Measurements from ENCODE around the gene RNU6-7. TPM values are rescaled to one million over a fixed set of nuclear protein-coding genes. Genes with fewer than 3 reads are reported as not detected.

Gene RNU6-7
- total RNA-seq, 3 donors from 2014 or later (not counting 1 experiment from before 2014, with no cell fraction given), result not detected

DNA sequence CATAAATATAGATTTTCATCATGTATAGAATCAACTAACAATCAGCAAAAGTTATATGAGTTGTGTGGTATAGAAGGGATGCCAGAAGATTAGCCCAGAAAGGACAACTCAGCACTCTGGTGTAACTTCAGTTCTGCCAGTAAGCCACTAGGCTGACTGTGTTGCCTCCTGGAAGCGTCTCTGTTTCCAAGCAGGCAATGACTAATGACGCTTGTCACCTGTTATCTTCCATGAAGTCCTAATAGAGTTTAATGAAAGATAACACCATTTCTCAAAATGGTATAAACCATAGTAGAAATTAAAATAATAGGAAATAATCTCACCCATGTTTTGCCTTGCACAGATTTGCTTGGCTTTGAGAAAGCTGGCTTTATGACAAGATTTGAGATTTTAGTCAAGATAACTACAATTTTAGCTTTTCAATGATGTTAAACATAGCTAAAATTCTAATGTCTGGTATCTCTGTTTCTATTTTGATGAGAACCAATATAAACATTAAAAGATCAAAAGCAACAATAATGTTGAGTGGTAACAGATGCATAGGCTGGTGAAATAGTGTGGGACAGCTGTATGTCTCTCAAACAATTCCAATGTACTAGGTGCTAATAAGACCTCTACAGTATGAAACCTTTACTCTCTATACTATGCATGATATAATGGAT, 9.0 kb upstream of the RNU6-7 start:
- WGBS (ENCODE audit: insufficient coverage), result 88% methylated on average over 1 of the region's 2 CpGs
- Histone ChIP-seq H3K27ac (ENCODE audit: low read length) (no peak overlapping the region), H3K36me3 (ENCODE audit: control insufficient read depth, insufficient read depth, low read length) (no peaks in the 10 kb centered on the region), H3K4me3 (ENCODE audit: low read length) (no peak overlapping the region), H3K4me1 (ENCODE audit: control insufficient read depth, insufficient read depth, low read length) (no peaks in the 10 kb centered on the region), H3K27me3 (ENCODE audit: control insufficient read depth, insufficient read depth, low read length) (peaks cover 2% of the 10 kb centered on the region), H3K9me3 (ENCODE audit: control insufficient read depth, insufficient read depth, low read length) (no peaks in the 10 kb centered on the region)
- H3K27me3 Mint-ChIP-seq (ENCODE audit: low read depth in 2 of 2), result peaks cover 13 to 18% of the 10 kb centered on the region in 2 donors
- H3K4me3 Mint-ChIP-seq, result no peak overlapping the region
- intact Hi-C loops (cut with micrococcal nuclease), result no loop called here
- TF ChIP-seq, protein P1, sequence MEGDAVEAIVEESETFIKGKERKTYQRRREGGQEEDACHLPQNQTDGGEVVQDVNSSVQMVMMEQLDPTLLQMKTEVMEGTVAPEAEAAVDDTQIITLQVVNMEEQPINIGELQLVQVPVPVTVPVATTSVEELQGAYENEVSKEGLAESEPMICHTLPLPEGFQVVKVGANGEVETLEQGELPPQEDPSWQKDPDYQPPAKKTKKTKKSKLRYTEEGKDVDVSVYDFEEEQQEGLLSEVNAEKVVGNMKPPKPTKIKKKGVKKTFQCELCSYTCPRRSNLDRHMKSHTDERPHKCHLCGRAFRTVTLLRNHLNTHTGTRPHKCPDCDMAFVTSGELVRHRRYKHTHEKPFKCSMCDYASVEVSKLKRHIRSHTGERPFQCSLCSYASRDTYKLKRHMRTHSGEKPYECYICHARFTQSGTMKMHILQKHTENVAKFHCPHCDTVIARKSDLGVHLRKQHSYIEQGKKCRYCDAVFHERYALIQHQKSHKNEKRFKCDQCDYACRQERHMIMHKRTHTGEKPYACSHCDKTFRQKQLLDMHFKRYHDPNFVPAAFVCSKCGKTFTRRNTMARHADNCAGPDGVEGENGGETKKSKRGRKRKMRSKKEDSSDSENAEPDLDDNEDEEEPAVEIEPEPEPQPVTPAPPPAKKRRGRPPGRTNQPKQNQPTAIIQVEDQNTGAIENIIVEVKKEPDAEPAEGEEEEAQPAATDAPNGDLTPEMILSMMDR (IDR thresholded peaks at IDR 0.05), result no peak
- no peaks in the 10 kb centered on the region for H3K36me3 Mint-ChIP-seq
- no peaks in the 10 kb centered on the region for H3K4me1 Mint-ChIP-seq
- ATAC-seq (no peak), DNase-seq (no peak)
- H3K9me3 Mint-ChIP-seq, result no peaks in the 10 kb centered on the region
- H3K27ac Mint-ChIP-seq, result no peak overlapping the region

DNA sequence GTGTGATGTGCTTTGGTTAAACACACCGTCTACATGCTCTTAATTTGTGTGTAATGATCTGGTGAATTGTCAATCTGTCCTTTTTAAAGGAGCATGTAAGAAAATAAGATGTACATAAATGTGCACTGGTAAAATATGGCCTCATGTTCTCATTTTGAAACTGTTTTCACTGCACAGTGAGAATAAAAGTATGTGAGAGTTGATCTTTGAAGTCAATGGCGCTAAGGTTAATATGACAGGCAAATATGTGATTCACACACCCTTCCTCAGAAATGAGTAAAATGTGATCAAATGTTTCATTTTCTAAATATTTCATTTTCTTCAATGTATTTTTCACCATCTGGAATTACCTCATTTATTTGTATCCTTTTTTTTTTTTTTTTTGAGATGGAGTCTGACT, 8.3 kb upstream of the RNU6-7 start:
- no peak for ATAC-seq
- WGBS (ENCODE audit: insufficient coverage), result 95% methylated on average over 1 of the region's 2 CpGs

DNA sequence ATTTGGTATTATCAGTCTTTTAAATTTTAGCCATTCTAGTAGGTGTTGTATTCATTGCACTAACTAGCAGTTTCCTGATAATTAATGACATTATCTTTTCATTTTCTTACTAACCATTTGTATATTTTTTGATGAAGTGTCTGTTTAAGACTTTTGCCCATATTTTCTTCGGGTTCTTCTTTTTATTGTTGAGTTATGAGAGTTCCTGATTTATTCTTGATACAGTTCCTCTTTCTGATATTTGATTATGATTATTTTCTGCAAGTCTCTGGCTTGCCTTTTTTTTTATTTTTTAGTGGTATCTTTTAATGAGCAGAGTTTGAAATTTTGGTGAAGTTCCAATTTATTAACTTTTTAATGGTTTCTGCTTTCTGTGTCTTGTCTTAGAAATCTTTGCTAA, 6.2 kb upstream of the RNU6-7 start:
- no peaks in the 10 kb centered on the region for H3K4me1 ChIP-seq (ENCODE audit: control insufficient read depth, insufficient read depth, low read length)
- peaks cover 16 to 18% of the 10 kb centered on the region in 2 donors for H3K27me3 Mint-ChIP-seq (ENCODE audit: low read depth in 2 of 2)
- H3K27me3 ChIP-seq (ENCODE audit: control insufficient read depth, insufficient read depth, low read length), result peaks cover 2% of the 10 kb centered on the region

More for the DNA sequence above, 8.3 kb upstream of the RNU6-7 start:
- Histone ChIP-seq H3K27me3 (ENCODE audit: control insufficient read depth, insufficient read depth, low read length) (peaks cover 2% of the 10 kb centered on the region), H3K4me3 (ENCODE audit: low read length) (no peak overlapping the region), H3K36me3 (ENCODE audit: control insufficient read depth, insufficient read depth, low read length) (no peaks in the 10 kb centered on the region), H3K27ac (ENCODE audit: low read length) (no peak overlapping the region), H3K4me1 (ENCODE audit: control insufficient read depth, insufficient read depth, low read length) (no peaks in the 10 kb centered on the region), H3K9me3 (ENCODE audit: control insufficient read depth, insufficient read depth, low read length) (no peaks in the 10 kb centered on the region)
- Mint-ChIP-seq H3K27me3 (ENCODE audit: low read depth in 2 of 2) (peaks cover 14 to 18% of the 10 kb centered on the region in 2 donors), H3K36me3 (no peaks in the 10 kb centered on the region), H3K4me1 (no peaks in the 10 kb centered on the region), H3K4me3 (no peak overlapping the region), H3K27ac (no peak overlapping the region), H3K9me3 (no peaks in the 10 kb centered on the region)
- no peak for DNase-seq
- intact Hi-C loops (cut with micrococcal nuclease), result no loop called here
- TF ChIP-seq, protein P1 (IDR thresholded peaks at IDR 0.05), result no peak

More for the DNA sequence above, 6.2 kb upstream of the RNU6-7 start:
- Histone ChIP-seq H3K9me3 (ENCODE audit: control insufficient read depth, insufficient read depth, low read length) (no peaks in the 10 kb centered on the region), H3K36me3 (ENCODE audit: control insufficient read depth, insufficient read depth, low read length) (no peaks in the 10 kb centered on the region), H3K27ac (ENCODE audit: low read length) (no peak overlapping the region), H3K4me3 (ENCODE audit: low read length) (no peak overlapping the region)
- ATAC-seq (no peak), DNase-seq (no peak)
- intact Hi-C loops (cut with micrococcal nuclease), result no loop called here
- 0% methylated on average over 1 of the region's 1 CpG for WGBS (ENCODE audit: insufficient coverage)
- no peak overlapping the region for H3K4me3 Mint-ChIP-seq
- TF ChIP-seq, protein P1 (IDR thresholded peaks at IDR 0.05), result no peak
- no peaks in the 10 kb centered on the region for H3K36me3 Mint-ChIP-seq
- H3K27ac Mint-ChIP-seq, result no peak overlapping the region
- H3K4me1 Mint-ChIP-seq, result peaks cover 1 to 2% of the 10 kb centered on the region in 2 donors
- H3K9me3 Mint-ChIP-seq, result no peaks in the 10 kb centered on the region
